Hair follicle dermal papilla cell (primary cell): ENCODE data around the gene TPRX2. TPM values are rescaled to one million over a fixed set of nuclear protein-coding genes. Genes with fewer than 3 reads are reported as not detected.

Experiments used
- total RNA-seq: library from RNA; depleted of rRNA; stranded (reverse); fragments of >200 nt; gene quantifications from 2 replicates; pipeline ENCODE4 v1.2.3, GENCODE V29; 2012

Gene TPRX2
- total RNA-seq, result not detected in 2 replicates

GRCh38 chr19:47858646-47859285, at the start of gene TPRX2:
Gene TPRX2 (plus strand): TSS chr19:47859235. CDS start chr19:47859247, 12 bp downstream.

GRCh38 chr19:47821460-47822020, 37.5 kb upstream of the TPRX2 start, which contains the start of gene CRX:
Gene CRX (plus strand): TSS chr19:47821937. CDS start chr19:47834444, 12,507 bp downstream.

GRCh38 chr19:47886010-47886559, 27.1 kb downstream of the TPRX2 start, which contains the start of gene SULT2A1:
Gene SULT2A1 (minus strand): TSS chr19:47886315. CDS start chr19:47886257, 58 bp downstream.

Other genes with a start within 250 kb of the TPRX2 start
- gene EHD2, start 145.8 kb upstream of the TPRX2 start, total RNA-seq, result 230 and 251 TPM in 2 replicates
- 106 and 110 TPM in 2 replicates for gene NOP53, start 113.7 kb upstream of the TPRX2 start, total RNA-seq
- 127 and 158 TPM in 2 replicates for gene SELENOW, start 80.5 kb upstream of the TPRX2 start, total RNA-seq
- not detected in 2 replicates for gene TPRX1, start 54.7 kb upstream of the TPRX2 start, total RNA-seq
- gene CRX, start 37.3 kb upstream of the TPRX2 start, total RNA-seq, result not detected in 2 replicates
- gene SULT2A1, start 27.1 kb downstream of the TPRX2 start, total RNA-seq, result not detected in 2 replicates
- gene BSPH1, start 132.9 kb downstream of the TPRX2 start, total RNA-seq, result not detected in 2 replicates
- not detected in 2 replicates for gene ELSPBP1, start 135.4 kb downstream of the TPRX2 start, total RNA-seq
- not detected in 2 replicates for gene CABP5, start 184.8 kb downstream of the TPRX2 start, total RNA-seq